Measurements from ENCODE around the gene RALGAPA1. TPM values are rescaled to one million over a fixed set of nuclear protein-coding genes. Genes with fewer than 3 reads are reported as not detected.

RALGAPA1 gene
- total and polyA plus RNA-seq, 2 donors (not counting 1 experiment from before 2014, with no cell fraction given) = 17.3 to 94.0 TPM

GRCh38 chr14:35851823-35852222, 42.7 kb upstream of the RALGAPA1 start:
- POLR2A ChIA-PET = no interaction called here
- CTCF ChIA-PET = interaction anchor here (0.7 kb wide), 1 partner anchor 715 kb away, joined by 6 read pairs; no protein-coding TSS in a partner anchor
- no peak overlapping the region for H3K4me3 ChIP-seq (ENCODE audit: control extremely low read depth in 1 of 5, extremely low read depth in 1 of 5, insufficient read depth in 1 of 5, low read depth in 2 of 5, low read length in 4 of 5)
- Mint-ChIP-seq H3K27ac (no peak overlapping the region), H3K4me3 (no peak overlapping the region), H3K27me3 (no peaks in the 10 kb centered on the region), H3K9me3 (ENCODE audit: insufficient read depth) (peaks cover 3% of the 10 kb centered on the region), H3K4me1 (peaks cover 13% of the 10 kb centered on the region)
- H3K27me3 ChIP-seq (replicated peaks in 1 of 4; ENCODE audit: control extremely low read depth in 1 of 4, control insufficient read depth in 3 of 4, insufficient read depth in 4 of 4, low read length in 3 of 4) = no peaks in the 10 kb centered on the region
- no peak overlapping the region for H3K27ac ChIP-seq (ENCODE audit: low read length in 2 of 2)
- DNase-seq = no peak
- no peak for ATAC-seq (ENCODE audit: low read depth)
- no peak overlapping the region for H2AFZ ChIP-seq (ENCODE audit: insufficient read depth, low read depth, low read length, poor library complexity, severe bottlenecking)
- TF ChIP-seq, protein P1, sequence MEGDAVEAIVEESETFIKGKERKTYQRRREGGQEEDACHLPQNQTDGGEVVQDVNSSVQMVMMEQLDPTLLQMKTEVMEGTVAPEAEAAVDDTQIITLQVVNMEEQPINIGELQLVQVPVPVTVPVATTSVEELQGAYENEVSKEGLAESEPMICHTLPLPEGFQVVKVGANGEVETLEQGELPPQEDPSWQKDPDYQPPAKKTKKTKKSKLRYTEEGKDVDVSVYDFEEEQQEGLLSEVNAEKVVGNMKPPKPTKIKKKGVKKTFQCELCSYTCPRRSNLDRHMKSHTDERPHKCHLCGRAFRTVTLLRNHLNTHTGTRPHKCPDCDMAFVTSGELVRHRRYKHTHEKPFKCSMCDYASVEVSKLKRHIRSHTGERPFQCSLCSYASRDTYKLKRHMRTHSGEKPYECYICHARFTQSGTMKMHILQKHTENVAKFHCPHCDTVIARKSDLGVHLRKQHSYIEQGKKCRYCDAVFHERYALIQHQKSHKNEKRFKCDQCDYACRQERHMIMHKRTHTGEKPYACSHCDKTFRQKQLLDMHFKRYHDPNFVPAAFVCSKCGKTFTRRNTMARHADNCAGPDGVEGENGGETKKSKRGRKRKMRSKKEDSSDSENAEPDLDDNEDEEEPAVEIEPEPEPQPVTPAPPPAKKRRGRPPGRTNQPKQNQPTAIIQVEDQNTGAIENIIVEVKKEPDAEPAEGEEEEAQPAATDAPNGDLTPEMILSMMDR (IDR thresholded peaks at IDR 0.05) = no peak
- TF ChIP-seq EZH2 (IDR thresholded peaks at IDR 0.05; ENCODE audit: borderline replicate concordance, insufficient read depth, low read depth, low read length, poor library complexity, severe bottlenecking) = no peak
- H3K4me2 ChIP-seq (replicated peaks; ENCODE audit: low read depth, low read length, poor library complexity, severe bottlenecking) = no peak overlapping the region
- 100% methylated on average over 2 of the region's 3 CpGs for WGBS (ENCODE audit: insufficient coverage)
- H4K20me1 ChIP-seq (ENCODE audit: control insufficient read depth, insufficient read depth, low read length, poor library complexity, severe bottlenecking) = no peaks in the 10 kb centered on the region
- intact Hi-C loops (cut with micrococcal nuclease) = no loop called here
- H3K9me3 ChIP-seq (ENCODE audit: control extremely low read depth in 1 of 3, control insufficient read depth in 2 of 3, insufficient read depth in 1 of 3, low read length in 2 of 3) = peaks cover 0 to 1% (median 0%) of the 10 kb centered on the region in 3 donors
- H3K9ac ChIP-seq (ENCODE audit: low read length) = no peak overlapping the region
- H3K4me1 ChIP-seq (ENCODE audit: control insufficient read depth in 2 of 2, insufficient read depth in 2 of 2, low read length in 2 of 2) = peaks cover 10% of the 10 kb centered on the region in 2 donors
- H3K36me3 ChIP-seq (replicated peaks in 1 of 2; ENCODE audit: control extremely low read depth in 1 of 2, control insufficient read depth in 1 of 2, extremely low read depth in 1 of 2, insufficient read depth in 2 of 2, low read length in 1 of 2) = no peaks in the 10 kb centered on the region
- H3K79me2 ChIP-seq (ENCODE audit: control insufficient read depth, insufficient read depth, low read length) = no peaks in the 10 kb centered on the region

DNA sequence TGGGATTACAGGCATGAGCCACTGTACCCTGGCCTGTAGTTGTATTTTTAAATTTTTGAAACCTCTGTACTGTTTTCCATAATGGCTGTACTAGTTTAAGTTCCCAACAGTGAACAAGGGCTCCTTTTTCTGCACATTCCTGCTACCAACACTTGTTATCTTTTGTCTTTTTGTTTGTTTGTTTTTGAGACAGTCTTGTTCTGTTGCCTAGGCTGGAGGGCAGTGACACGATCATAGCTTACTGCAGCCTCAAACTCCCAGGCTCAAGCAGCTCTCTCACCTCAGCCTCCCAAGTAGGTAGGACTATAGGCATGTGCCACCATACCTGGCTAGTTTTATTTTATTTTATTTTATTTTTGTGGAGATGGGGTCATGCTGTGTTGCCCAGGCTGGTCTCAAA, 40.0 kb upstream of the RALGAPA1 start:
- peaks cover 0 to 7% of the 10 kb centered on the region in 2 experiments for H3K36me3 ChIP-seq (replicated peaks in 1 of 2; ENCODE audit: control extremely low read depth in 1 of 2, control insufficient read depth in 1 of 2, extremely low read depth in 1 of 2, insufficient read depth in 2 of 2, low read length in 1 of 2)
- DNase-seq (no peak), ATAC-seq (ENCODE audit: low read depth) (no peak)
- no peaks in the 10 kb centered on the region for H3K27me3 ChIP-seq (replicated peaks in 1 of 4; ENCODE audit: control extremely low read depth in 1 of 4, control insufficient read depth in 3 of 4, insufficient read depth in 4 of 4, low read length in 3 of 4)
- Mint-ChIP-seq H3K27ac (no peak overlapping the region), H3K4me3 (no peak overlapping the region), H3K27me3 (no peaks in the 10 kb centered on the region), H3K9me3 (ENCODE audit: insufficient read depth) (peaks cover 3% of the 10 kb centered on the region), H3K4me1 (no peaks in the 10 kb centered on the region)
- H3K79me2 ChIP-seq (ENCODE audit: control insufficient read depth, insufficient read depth, low read length) = no peaks in the 10 kb centered on the region
- ChIA-PET CTCF (no interaction called here), POLR2A (no interaction called here)
- WGBS (ENCODE audit: insufficient coverage) = no CpG with 5 or more reads among the region's 1 CpG
- intact Hi-C loops (cut with micrococcal nuclease) = no loop called here
- H2AFZ ChIP-seq (ENCODE audit: insufficient read depth, low read depth, low read length, poor library complexity, severe bottlenecking) = no peak overlapping the region
- H3K27ac ChIP-seq (ENCODE audit: low read length in 2 of 2) = no peak overlapping the region
- H3K4me1 ChIP-seq (ENCODE audit: control insufficient read depth in 2 of 2, insufficient read depth in 2 of 2, low read length in 2 of 2) = no peaks in the 10 kb centered on the region
- TF ChIP-seq EZH2 (IDR thresholded peaks at IDR 0.05; ENCODE audit: borderline replicate concordance, insufficient read depth, low read depth, low read length, poor library complexity, severe bottlenecking) = no peak
- TF ChIP-seq, protein P1 (IDR thresholded peaks at IDR 0.05) = no peak
- no peak overlapping the region for H3K4me3 ChIP-seq (ENCODE audit: control extremely low read depth in 1 of 5, extremely low read depth in 1 of 5, insufficient read depth in 1 of 5, low read depth in 2 of 5, low read length in 4 of 5)
- no peaks in the 10 kb centered on the region for H4K20me1 ChIP-seq (ENCODE audit: control insufficient read depth, insufficient read depth, low read length, poor library complexity, severe bottlenecking)
- H3K9me3 ChIP-seq (ENCODE audit: control extremely low read depth in 1 of 3, control insufficient read depth in 2 of 3, insufficient read depth in 1 of 3, low read length in 2 of 3) = peaks cover 0 to 1% (median 0%) of the 10 kb centered on the region in 3 donors
- no peak overlapping the region for H3K4me2 ChIP-seq (replicated peaks; ENCODE audit: low read depth, low read length, poor library complexity, severe bottlenecking)
- H3K9ac ChIP-seq (ENCODE audit: low read length) = no peak overlapping the region
